Neural progenitor cell (in vitro differentiated cells): ENCODE results near the gene GALNT13.

Experiments used
- EZH2 ChIP-seq: fragments of 200-600 bp; sonication (generic); IDR thresholded peaks from 2 replicates; pipeline ENCODE4 v1.6.1; 2017; ENCODE audit warnings: antibody characterized with exemption, mild to moderate bottlenecking, moderate library complexity
- TF ChIP-seq, protein P1 (sequence below): fragments of 200-600 bp; sonication (generic); IDR thresholded peaks from 2 replicates; pipeline ENCODE4 v1.5.1; 2017; ENCODE audit warnings: antibody characterized with exemption, mild to moderate bottlenecking

DNA sequence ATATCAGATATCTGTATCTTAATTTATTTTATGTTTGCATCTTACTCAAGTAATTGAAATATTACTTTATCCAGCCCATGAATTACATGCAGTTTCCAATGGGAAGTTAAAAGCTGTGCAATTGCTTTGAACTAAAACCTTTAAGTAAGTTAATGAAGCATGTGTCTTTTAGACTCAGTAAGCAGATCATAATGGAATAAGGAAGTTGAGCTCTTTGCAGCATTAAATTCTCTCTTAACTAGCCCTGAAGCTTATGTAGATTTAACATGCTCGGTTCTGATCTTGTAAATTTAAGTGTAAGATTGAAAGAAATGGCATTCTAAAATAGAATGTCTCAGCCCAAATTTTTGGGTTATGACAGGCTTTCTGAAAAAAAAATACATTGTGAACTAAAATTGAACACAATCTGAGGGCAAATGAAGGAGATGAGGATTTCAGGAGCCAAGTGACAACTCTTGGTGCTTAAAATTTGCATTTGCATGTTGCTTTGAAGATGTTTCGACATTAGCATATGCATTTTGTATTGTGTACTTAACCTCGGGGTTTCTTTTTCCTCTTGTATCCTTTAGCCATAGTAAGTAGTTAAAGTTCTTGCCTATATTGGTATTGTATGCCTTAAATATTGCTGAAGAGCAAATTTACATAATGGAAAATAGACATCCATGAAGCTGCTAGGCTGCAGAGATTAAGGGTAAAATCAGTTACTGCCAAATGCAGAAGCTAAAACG lies 529.0 kb downstream of the GALNT13 start:
- TF ChIP-seq, protein P1, sequence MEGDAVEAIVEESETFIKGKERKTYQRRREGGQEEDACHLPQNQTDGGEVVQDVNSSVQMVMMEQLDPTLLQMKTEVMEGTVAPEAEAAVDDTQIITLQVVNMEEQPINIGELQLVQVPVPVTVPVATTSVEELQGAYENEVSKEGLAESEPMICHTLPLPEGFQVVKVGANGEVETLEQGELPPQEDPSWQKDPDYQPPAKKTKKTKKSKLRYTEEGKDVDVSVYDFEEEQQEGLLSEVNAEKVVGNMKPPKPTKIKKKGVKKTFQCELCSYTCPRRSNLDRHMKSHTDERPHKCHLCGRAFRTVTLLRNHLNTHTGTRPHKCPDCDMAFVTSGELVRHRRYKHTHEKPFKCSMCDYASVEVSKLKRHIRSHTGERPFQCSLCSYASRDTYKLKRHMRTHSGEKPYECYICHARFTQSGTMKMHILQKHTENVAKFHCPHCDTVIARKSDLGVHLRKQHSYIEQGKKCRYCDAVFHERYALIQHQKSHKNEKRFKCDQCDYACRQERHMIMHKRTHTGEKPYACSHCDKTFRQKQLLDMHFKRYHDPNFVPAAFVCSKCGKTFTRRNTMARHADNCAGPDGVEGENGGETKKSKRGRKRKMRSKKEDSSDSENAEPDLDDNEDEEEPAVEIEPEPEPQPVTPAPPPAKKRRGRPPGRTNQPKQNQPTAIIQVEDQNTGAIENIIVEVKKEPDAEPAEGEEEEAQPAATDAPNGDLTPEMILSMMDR, result no peak
- TF ChIP-seq EZH2, result no peak
